HG02763 (cell line): ENCODE results near the gene FYCO1.
"Not testable (repeated sequence)": the region's sequence is repeated elsewhere in the genome, so short reads cannot be mapped to it uniquely, and the experiment has no call there.

Source experiments
- ATAC-seq: cut with Tn5 transposase; IDR thresholded peaks from one replicate; pipeline ENCODE4 v1.9.1; 2021; ENCODE audit warnings: mild to moderate bottlenecking, moderate library complexity; ENCODE audit not compliant: unreplicated experiment

The FYCO1 gene

GRCh38 chr3:45995236-45996192 is at the start of gene FYCO1:
TSS of gene FYCO1 (minus strand) at chr3:45995824. CDS start at chr3:45984910, 10,914 bp downstream.
- ATAC-seq: peak; percentile 89

- ATAC-seq: no peak
Observed at GRCh38 chr3:46038916-46039315, 43.3 kb upstream of the FYCO1 start.

- not testable (repeated sequence) for ATAC-seq
Observed at GRCh38 chr3:46038071-46038470, 42.4 kb upstream of the FYCO1 start.

- ATAC-seq: no peak
Observed at GRCh38 chr3:46036191-46036590, 40.6 kb upstream of the FYCO1 start.

GRCh38 chr3:46031747-46032146 is 36.1 kb upstream of the FYCO1 start:
- no peak for ATAC-seq

GRCh38 chr3:46031269-46031668 is 35.6 kb upstream of the FYCO1 start:
- ATAC-seq: no peak

- ATAC-seq: no peak
Observed at GRCh38 chr3:46030626-46031025, 35.0 kb upstream of the FYCO1 start.

GRCh38 chr3:46029953-46030543 is 34.4 kb upstream of the FYCO1 start:
- ATAC-seq: no peak

GRCh38 chr3:46027736-46028397 is 32.2 kb upstream of the FYCO1 start:
- no peak for ATAC-seq

- ATAC-seq: no peak
Observed at GRCh38 chr3:46027021-46027705, 31.5 kb upstream of the FYCO1 start, which contains the start of gene XCR1. TSS of gene XCR1 (minus strand) at chr3:46027483. CDS start at chr3:46021947, 5,536 bp downstream.

GRCh38 chr3:46025139-46025538 is 29.5 kb upstream of the FYCO1 start:
- no peak for ATAC-seq

GRCh38 chr3:46024131-46024530 is 28.5 kb upstream of the FYCO1 start:
- no peak for ATAC-seq

GRCh38 chr3:46022909-46023785 is 27.5 kb upstream of the FYCO1 start:
- no peak for ATAC-seq

- ATAC-seq: no peak
Observed at GRCh38 chr3:46021516-46021915, 25.9 kb upstream of the FYCO1 start.

GRCh38 chr3:46020766-46021510 is 25.3 kb upstream of the FYCO1 start:
- ATAC-seq: no peak

- no peak for ATAC-seq
Observed at GRCh38 chr3:46019707-46020106, 24.1 kb upstream of the FYCO1 start.

- ATAC-seq: no peak
Observed at GRCh38 chr3:46017720-46018119, 22.1 kb upstream of the FYCO1 start.

GRCh38 chr3:46013316-46014094 is 17.9 kb upstream of the FYCO1 start:
- ATAC-seq: no peak
